ENCODE data around the gene CCDC32. TPM values are rescaled to one million over a fixed set of nuclear protein-coding genes. Genes with fewer than 3 reads are reported as not detected.

The CCDC32 gene
- total and polyA plus RNA-seq, 2 of the 13 experiments (the other 11 are each of a cell fraction or from before 2014, with no cell fraction given), result 10.8 to 23.2 TPM

DNA sequence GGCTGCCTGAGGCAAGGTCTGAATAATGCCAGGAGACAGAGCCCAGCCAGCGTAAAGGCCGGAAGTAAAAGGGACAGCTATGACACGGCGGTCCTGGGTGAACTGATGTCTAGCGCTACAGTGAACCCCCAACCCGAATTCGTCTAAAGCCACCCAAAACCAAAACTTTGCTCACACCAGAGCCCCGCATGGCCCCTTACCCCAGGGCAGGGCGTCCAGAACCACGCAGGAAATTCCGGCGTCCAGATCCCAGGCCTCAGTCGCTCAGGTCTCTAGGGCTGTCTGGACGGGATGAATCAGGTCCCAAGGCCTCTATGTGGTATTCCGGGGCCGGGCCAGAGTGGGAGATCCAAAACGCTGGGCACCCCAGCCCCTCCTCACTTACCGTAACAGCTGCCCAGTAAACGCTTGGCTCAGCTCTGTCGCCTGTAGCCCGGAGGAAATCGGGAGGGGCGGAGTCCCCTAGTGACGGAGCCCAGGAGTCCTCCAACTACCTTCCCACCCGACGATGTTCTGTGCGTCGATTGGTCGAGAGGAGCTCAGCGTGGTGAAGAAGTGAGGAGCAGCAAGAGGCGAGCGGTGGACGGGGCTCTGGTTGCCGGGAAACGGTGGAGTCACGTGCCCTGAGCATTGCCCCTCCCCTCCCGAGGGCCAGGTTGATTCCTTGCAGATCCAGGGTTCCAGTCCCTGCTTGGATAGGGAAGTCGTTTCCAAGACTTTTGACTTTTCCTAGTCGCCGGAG, at the start of gene CCDC32 (continued):
- TF ChIP-seq, protein P1, sequence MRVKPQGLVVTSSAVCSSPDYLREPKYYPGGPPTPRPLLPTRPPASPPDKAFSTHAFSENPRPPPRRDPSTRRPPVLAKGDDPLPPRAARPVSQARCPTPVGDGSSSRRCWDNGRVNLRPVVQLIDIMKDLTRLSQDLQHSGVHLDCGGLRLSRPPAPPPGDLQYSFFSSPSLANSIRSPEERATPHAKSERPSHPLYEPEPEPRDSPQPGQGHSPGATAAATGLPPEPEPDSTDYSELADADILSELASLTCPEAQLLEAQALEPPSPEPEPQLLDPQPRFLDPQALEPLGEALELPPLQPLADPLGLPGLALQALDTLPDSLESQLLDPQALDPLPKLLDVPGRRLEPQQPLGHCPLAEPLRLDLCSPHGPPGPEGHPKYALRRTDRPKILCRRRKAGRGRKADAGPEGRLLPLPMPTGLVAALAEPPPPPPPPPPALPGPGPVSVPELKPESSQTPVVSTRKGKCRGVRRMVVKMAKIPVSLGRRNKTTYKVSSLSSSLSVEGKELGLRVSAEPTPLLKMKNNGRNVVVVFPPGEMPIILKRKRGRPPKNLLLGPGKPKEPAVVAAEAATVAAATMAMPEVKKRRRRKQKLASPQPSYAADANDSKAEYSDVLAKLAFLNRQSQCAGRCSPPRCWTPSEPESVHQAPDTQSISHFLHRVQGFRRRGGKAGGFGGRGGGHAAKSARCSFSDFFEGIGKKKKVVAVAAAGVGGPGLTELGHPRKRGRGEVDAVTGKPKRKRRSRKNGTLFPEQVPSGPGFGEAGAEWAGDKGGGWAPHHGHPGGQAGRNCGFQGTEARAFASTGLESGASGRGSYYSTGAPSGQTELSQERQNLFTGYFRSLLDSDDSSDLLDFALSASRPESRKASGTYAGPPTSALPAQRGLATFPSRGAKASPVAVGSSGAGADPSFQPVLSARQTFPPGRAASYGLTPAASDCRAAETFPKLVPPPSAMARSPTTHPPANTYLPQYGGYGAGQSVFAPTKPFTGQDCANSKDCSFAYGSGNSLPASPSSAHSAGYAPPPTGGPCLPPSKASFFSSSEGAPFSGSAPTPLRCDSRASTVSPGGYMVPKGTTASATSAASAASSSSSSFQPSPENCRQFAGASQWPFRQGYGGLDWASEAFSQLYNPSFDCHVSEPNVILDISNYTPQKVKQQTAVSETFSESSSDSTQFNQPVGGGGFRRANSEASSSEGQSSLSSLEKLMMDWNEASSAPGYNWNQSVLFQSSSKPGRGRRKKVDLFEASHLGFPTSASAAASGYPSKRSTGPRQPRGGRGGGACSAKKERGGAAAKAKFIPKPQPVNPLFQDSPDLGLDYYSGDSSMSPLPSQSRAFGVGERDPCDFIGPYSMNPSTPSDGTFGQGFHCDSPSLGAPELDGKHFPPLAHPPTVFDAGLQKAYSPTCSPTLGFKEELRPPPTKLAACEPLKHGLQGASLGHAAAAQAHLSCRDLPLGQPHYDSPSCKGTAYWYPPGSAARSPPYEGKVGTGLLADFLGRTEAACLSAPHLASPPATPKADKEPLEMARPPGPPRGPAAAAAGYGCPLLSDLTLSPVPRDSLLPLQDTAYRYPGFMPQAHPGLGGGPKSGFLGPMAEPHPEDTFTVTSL (CRISPR knock-in tag; IDR thresholded peaks at IDR 0.05; ENCODE audit: borderline replicate concordance), result no peak
- TF ChIP-seq GPN1 (CRISPR knock-in tag; IDR thresholded peaks at IDR 0.05; ENCODE audit: borderline replicate concordance), result no peak
- TF ChIP-seq, protein P2, sequence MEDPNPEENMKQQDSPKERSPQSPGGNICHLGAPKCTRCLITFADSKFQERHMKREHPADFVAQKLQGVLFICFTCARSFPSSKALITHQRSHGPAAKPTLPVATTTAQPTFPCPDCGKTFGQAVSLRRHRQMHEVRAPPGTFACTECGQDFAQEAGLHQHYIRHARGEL (CRISPR knock-in tag; IDR thresholded peaks at IDR 0.05), result no peak
- TF ChIP-seq, protein P3, sequence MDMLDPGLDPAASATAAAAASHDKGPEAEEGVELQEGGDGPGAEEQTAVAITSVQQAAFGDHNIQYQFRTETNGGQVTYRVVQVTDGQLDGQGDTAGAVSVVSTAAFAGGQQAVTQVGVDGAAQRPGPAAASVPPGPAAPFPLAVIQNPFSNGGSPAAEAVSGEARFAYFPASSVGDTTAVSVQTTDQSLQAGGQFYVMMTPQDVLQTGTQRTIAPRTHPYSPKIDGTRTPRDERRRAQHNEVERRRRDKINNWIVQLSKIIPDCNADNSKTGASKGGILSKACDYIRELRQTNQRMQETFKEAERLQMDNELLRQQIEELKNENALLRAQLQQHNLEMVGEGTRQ (IDR thresholded peaks at IDR 0.05; ENCODE audit: low read depth, low read length), result peak; percentile 96
- TF ChIP-seq, protein P3 (CRISPR knock-in tag; IDR thresholded peaks at IDR 0.05; ENCODE audit: borderline replicate concordance), result peak; percentile 98; the same call in 1 of the 2 replicates
- peak; percentile 68 for TF ChIP-seq SP2 (CRISPR knock-in tag; IDR thresholded peaks at IDR 0.05)
- no peak for TF ChIP-seq ZNF572 (CRISPR knock-in tag; IDR thresholded peaks at IDR 0.05)
- TF ChIP-seq, protein P4, sequence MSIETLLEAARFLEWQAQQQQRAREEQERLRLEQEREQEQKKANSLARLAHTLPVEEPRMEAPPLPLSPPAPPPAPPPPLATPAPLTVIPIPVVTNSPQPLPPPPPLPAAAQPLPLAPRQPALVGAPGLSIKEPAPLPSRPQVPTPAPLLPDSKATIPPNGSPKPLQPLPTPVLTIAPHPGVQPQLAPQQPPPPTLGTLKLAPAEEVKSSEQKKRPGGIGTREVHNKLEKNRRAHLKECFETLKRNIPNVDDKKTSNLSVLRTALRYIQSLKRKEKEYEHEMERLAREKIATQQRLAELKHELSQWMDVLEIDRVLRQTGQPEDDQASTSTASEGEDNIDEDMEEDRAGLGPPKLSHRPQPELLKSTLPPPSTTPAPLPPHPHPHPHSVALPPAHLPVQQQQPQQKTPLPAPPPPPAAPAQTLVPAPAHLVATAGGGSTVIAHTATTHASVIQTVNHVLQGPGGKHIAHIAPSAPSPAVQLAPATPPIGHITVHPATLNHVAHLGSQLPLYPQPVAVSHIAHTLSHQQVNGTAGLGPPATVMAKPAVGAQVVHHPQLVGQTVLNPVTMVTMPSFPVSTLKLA (IDR thresholded peaks at IDR 0.05), result peak; percentile 75
- TF ChIP-seq, protein P5, sequence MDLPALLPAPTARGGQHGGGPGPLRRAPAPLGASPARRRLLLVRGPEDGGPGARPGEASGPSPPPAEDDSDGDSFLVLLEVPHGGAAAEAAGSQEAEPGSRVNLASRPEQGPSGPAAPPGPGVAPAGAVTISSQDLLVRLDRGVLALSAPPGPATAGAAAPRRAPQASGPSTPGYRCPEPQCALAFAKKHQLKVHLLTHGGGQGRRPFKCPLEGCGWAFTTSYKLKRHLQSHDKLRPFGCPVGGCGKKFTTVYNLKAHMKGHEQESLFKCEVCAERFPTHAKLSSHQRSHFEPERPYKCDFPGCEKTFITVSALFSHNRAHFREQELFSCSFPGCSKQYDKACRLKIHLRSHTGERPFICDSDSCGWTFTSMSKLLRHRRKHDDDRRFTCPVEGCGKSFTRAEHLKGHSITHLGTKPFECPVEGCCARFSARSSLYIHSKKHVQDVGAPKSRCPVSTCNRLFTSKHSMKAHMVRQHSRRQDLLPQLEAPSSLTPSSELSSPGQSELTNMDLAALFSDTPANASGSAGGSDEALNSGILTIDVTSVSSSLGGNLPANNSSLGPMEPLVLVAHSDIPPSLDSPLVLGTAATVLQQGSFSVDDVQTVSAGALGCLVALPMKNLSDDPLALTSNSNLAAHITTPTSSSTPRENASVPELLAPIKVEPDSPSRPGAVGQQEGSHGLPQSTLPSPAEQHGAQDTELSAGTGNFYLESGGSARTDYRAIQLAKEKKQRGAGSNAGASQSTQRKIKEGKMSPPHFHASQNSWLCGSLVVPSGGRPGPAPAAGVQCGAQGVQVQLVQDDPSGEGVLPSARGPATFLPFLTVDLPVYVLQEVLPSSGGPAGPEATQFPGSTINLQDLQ (CRISPR knock-in tag; IDR thresholded peaks at IDR 0.05), result peak; percentile 74; the same call in 1 of the 2 replicates
- no peak for TF ChIP-seq ZMYM3 (CRISPR knock-in tag; IDR thresholded peaks at IDR 0.05)
- TF ChIP-seq HMG20B (CRISPR knock-in tag; conservative IDR thresholded peaks at IDR 0.05), result no peak
- TF ChIP-seq ZNF83 (CRISPR knock-in tag; IDR thresholded peaks at IDR 0.05; ENCODE audit: borderline replicate concordance), result no peak
- 0 out of 2 replicates have a peak, but pooled peaks have one; percentile 16 for TF ChIP-seq KDM2A (CRISPR knock-in tag; IDR thresholded peaks at IDR 0.05; ENCODE audit: borderline replicate concordance, low read depth)
- TF ChIP-seq PHF20 (CRISPR knock-in tag; IDR thresholded peaks at IDR 0.05), result peak; percentile 70
- TF ChIP-seq ZNF589 (CRISPR knock-in tag; conservative IDR thresholded peaks at IDR 0.05), result no peak
